HG03469 (cell line): Measurements from ENCODE around the gene TMEM178B.

Experiments used
- ATAC-seq: cut with Tn5 transposase; IDR thresholded peaks from one replicate; pipeline ENCODE4 v1.9.1; 2021; ENCODE audit warnings: mild to moderate bottlenecking, moderate library complexity, moderate number of reproducible peaks; ENCODE audit not compliant: unreplicated experiment

TMEM178B gene

GRCh38 chr7:141344153-141344935 is 270.5 kb downstream of the TMEM178B start:
- ATAC-seq, result no peak

GRCh38 chr7:141348728-141349127 is 274.9 kb downstream of the TMEM178B start:
- ATAC-seq, result no peak

GRCh38 chr7:141349338-141349737 is 275.5 kb downstream of the TMEM178B start:
- ATAC-seq, result no peak

- ATAC-seq, result no peak
Observed at GRCh38 chr7:141349804-141350203, 275.9 kb downstream of the TMEM178B start.

- no peak for ATAC-seq
Observed at GRCh38 chr7:141351175-141351574, 277.3 kb downstream of the TMEM178B start.

GRCh38 chr7:141352955-141353354 is 279.1 kb downstream of the TMEM178B start:
- ATAC-seq, result no peak

GRCh38 chr7:141354251-141354650 is 280.4 kb downstream of the TMEM178B start:
- no peak for ATAC-seq

- no peak for ATAC-seq
Observed at GRCh38 chr7:141355032-141355431, 281.2 kb downstream of the TMEM178B start.

- ATAC-seq, result no peak
Observed at GRCh38 chr7:141356161-141356560, 282.3 kb downstream of the TMEM178B start.

GRCh38 chr7:141358386-141358785 is 284.5 kb downstream of the TMEM178B start:
- ATAC-seq, result no peak

- ATAC-seq, result no peak
Observed at GRCh38 chr7:141359262-141359661, 285.4 kb downstream of the TMEM178B start.

GRCh38 chr7:141359740-141360415 is 286.0 kb downstream of the TMEM178B start:
- ATAC-seq, result no peak

- no peak for ATAC-seq
Observed at GRCh38 chr7:141360416-141360760, 286.5 kb downstream of the TMEM178B start.

- ATAC-seq, result no peak
Observed at GRCh38 chr7:141360803-141361202, 286.9 kb downstream of the TMEM178B start.

GRCh38 chr7:141361479-141361878 is 287.6 kb downstream of the TMEM178B start:
- no peak for ATAC-seq

GRCh38 chr7:141361960-141362359 is 288.1 kb downstream of the TMEM178B start:
- ATAC-seq, result no peak

- ATAC-seq, result no peak
Observed at GRCh38 chr7:141362580-141363435, 288.9 kb downstream of the TMEM178B start.

- no peak for ATAC-seq
Observed at GRCh38 chr7:141363748-141364147, 289.9 kb downstream of the TMEM178B start.

GRCh38 chr7:141366091-141366621 is 292.3 kb downstream of the TMEM178B start:
- ATAC-seq, result no peak

GRCh38 chr7:141369422-141369821 is 295.6 kb downstream of the TMEM178B start:
- no peak for ATAC-seq

- no peak for ATAC-seq
Observed at GRCh38 chr7:141370178-141370577, 296.3 kb downstream of the TMEM178B start.
